22Rv1 (cell line): ENCODE results near the gene TBC1D3I.
"Not testable (repeated sequence)": the region's sequence is repeated elsewhere in the genome, so short reads cannot be mapped to it uniquely, and the experiment has no call there.

Experiments used
- H3K27ac ChIP-seq: fragments of 450-650 bp; 2 replicates; pipeline ENCODE4 v1.5.1; 2017
- CTCF ChIP-seq: fragments of 450-650 bp; IDR thresholded peaks from 2 replicates; pipeline ENCODE4 v1.5.1; 2017; ENCODE audit warnings: mild to moderate bottlenecking
- ZFX ChIP-seq: fragments of 450-650 bp; IDR thresholded peaks from 2 replicates; pipeline ENCODE4 v1.6.1; 2017; ENCODE audit warnings: antibody characterized with exemption, borderline replicate concordance

The TBC1D3I gene

DNA sequence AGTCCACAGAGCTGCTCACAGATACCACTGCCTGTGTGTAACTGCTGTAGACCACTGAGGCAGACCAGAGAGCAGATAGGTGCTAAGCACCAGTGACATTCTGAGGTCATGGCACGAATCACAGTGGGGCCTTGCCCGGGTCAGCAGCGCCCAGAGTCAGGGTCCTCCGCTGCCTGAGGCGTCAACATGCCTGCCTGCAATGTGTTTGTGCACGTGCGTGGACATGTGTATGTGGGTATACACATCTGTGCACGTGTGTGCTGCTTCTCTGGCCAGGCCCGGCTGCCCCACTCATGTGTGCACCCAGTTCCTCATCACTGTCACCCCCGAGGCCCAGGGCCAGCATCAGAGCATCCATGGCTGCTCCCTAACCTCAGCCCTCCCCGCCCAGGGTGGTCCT is at the start of gene TBC1D3I:
TSS of gene TBC1D3I (minus strand) at position 101 of the 400 bp plus-strand sequence. CDS start 1,585 bp downstream, outside the sequence.
- not testable (repeated sequence) for H3K27ac ChIP-seq

DNA sequence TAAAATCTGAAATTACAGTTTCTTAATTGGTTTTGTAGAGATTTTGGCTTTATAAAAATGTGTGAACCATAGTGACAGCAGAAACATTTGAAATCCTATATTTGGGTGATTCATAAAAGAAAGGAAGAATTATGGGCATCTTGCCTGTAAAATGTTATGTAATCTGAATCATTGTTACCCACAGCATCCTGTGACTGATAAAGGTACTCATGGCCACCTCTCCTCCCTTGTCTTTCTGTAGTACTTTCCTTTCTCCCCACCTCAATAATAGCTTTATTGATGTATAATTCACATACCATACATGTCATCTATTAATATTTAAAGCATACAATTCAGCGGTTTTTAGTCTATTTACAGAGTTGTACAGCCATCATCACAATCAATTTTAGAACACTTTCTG is 30.8 kb upstream of the TBC1D3I start:
- H3K27ac ChIP-seq = not testable (repeated sequence)

GRCh38 chr17:36289965-36290612 is 25.7 kb upstream of the TBC1D3I start:
- H3K27ac ChIP-seq = not testable (repeated sequence)

GRCh38 chr17:36284219-36284618 is 19.8 kb upstream of the TBC1D3I start:
- not testable (repeated sequence) for H3K27ac ChIP-seq

GRCh38 chr17:36283256-36283655 is 18.9 kb upstream of the TBC1D3I start:
- H3K27ac ChIP-seq = not testable (repeated sequence)

DNA sequence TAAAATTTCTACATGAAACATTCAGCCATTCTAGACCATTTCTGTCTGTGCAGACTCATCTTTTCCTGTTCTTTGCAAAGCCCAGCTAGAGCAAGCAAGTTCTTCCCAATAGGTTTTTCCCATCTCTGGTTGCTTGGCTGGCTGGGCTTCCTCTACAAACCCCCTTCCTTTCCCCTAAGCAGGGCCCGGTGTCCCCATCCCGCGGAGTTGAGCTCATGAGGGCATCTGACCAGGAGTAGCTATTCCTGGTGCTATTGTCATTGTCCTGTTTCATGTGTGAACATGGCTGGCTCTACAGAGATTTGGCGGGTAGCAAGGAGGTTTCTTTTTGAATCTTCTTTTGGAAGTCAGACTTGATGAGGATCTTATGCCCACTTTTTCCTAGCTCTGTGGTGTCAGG is 22.3 kb downstream of the TBC1D3I start:
- H3K27ac ChIP-seq = not testable (repeated sequence)

DNA sequence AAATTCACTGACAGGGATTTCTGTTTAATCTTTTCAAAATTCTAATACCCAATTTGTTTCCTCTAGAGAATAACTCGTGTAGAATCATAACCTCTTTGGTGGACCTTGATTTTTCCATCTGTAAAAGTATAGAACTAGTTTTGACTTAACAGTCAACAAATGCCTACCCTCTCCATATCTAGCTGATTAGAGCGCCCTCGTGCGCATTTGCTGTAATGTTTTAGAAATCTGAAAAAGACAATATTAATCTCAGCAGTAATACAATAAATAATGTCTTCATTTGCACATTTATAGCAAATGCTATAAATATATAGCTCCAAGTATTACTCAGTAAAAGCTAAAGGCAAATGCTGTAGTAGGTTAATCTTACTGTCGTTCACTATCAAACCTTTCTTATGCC is 34.7 kb downstream of the TBC1D3I start:
- 0 out of 2 replicates have a peak, but pooled peaks have one; percentile 22 for TF ChIP-seq CTCF
- H3K27ac ChIP-seq = not testable (repeated sequence)

DNA sequence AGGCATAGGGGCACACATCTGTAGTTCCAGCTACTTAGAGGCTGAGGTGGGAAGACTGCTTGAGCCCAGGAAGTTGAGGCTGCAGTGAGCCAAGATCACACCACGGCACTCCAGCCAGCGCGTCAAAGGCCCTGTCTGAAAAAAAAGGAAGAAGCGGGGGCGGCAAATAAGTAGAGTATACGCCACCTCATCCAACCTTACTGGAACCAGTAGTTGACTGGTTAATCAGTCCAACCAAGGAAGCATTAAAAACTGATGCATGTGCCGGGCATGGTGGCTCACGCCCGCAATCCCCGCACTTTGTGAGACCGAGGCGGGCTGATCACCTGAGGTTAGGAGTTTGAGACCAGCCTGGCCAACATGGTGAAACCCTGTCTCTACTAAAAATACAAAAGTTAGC is 41.4 kb downstream of the TBC1D3I start:
- H3K27ac ChIP-seq = not testable (repeated sequence)

- H3K27ac ChIP-seq = not testable (repeated sequence)
These were observed 42.7 kb downstream of the TBC1D3I start for GRCh38 chr17:36221581-36222100.

GRCh38 chr17:36220737-36221580 is 43.4 kb downstream of the TBC1D3I start:
- H3K27ac ChIP-seq = not testable (repeated sequence)

- H3K27ac ChIP-seq = not testable (repeated sequence)
These were observed 44.8 kb downstream of the TBC1D3I start for GRCh38 chr17:36219556-36219955.

GRCh38 chr17:36215406-36216308 is 48.7 kb downstream of the TBC1D3I start:
- H3K27ac ChIP-seq = not testable (repeated sequence)

DNA sequence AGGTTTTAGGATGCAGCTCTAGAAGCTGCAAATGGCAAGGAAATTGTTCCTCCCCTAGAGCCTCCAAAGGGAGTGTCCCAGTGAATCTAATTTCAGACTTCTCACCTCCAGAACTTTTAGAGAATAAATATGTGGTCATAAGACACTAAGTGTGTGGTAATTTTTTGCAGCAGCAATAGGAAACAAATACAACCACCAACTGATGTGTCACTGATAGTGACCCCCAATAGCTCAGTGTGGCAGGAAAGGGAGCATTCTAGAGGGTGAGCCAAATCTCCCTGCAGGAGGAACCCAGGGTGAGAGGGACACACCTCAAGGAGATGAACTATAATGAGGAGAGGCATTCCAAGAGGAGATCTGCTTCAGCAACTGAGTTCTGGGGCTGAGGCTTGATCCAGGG is 49.5 kb downstream of the TBC1D3I start:
- TF ChIP-seq ZFX (no peak), CTCF (no peak)

More for the DNA sequence above, 49.5 kb downstream of the TBC1D3I start:
- H3K27ac ChIP-seq = no peak overlapping the region
